Neural cell (in vitro differentiated cells): ENCODE data around the gene RFTN1. TPM values are rescaled to one million over a fixed set of nuclear protein-coding genes. Genes with fewer than 3 reads are reported as not detected.

Source experiments
- H2AFZ ChIP-seq: fragments of 200-600, 300-800 bp; sonication (generic), shearing (Covaris generic); 2 replicates; pipeline ENCODE4 v1.6.0; 2014; ENCODE audit warnings: low read depth, mild to moderate bottlenecking, antibody characterized with exemption, low read length, moderate library complexity
- H3F3A ChIP-seq: fragments of 200-600 bp; shearing (Covaris generic); 2 replicates; pipeline ENCODE4 v1.6.1; 2016; ENCODE audit warnings: mild to moderate bottlenecking, moderate library complexity, mixed read lengths, antibody characterized with exemption, low read length; ENCODE audit not compliant: insufficient read depth, poor library complexity, severe bottlenecking
- H3K27ac ChIP-seq: fragments of 200-600, 300-800 bp; sonication (generic), shearing (Covaris generic); 2 replicates; pipeline ENCODE4 v1.5.1; 2014; ENCODE audit warnings: mild to moderate bottlenecking, low read length, moderate library complexity
- H3K27me3 ChIP-seq: fragments of 300-800, 200-600 bp; sonication (generic), shearing (Covaris generic); 2 replicates; pipeline ENCODE4 v1.6.0; 2014; ENCODE audit warnings: mild to moderate bottlenecking, low read depth, low read length, moderate library complexity; ENCODE audit not compliant: insufficient read depth
- H3K36me3 ChIP-seq: fragments of 300-800, 200-600 bp; sonication (generic), shearing (Covaris generic); 2 replicates; pipeline ENCODE4 v1.5.1; 2014; ENCODE audit warnings: mild to moderate bottlenecking, antibody characterized with exemption, low read length, moderate library complexity; ENCODE audit not compliant: insufficient read depth
- H3K4me2 ChIP-seq: fragments of 300-800, 200-600 bp; sonication (generic), shearing (Covaris generic); 2 replicates; pipeline ENCODE4 v1.6.0; 2014; ENCODE audit warnings: mild to moderate bottlenecking, low read length
- H3K4me3 ChIP-seq: fragments of 300-800, 200-600 bp; sonication (generic), shearing (Covaris generic); 2 replicates; pipeline ENCODE4 v1.5.1; 2014; ENCODE audit warnings: mild to moderate bottlenecking, low read length, moderate library complexity
- H3K79me2 ChIP-seq: fragments of 200-600 bp; shearing (Covaris generic); replicated peaks from 2 replicates; pipeline ENCODE4 v1.6.0; 2014; ENCODE audit warnings: mild to moderate bottlenecking, low read length, moderate library complexity; ENCODE audit not compliant: insufficient read depth
- H3K9ac ChIP-seq: fragments of 300-800, 200-600 bp; sonication (generic), shearing (Covaris generic); 2 replicates; pipeline ENCODE4 v1.6.1; 2016; ENCODE audit warnings: mild to moderate bottlenecking, low read length, mixed read lengths
- H3K9me2 ChIP-seq: fragments of 200-600 bp; shearing (Covaris generic); 2 replicates; pipeline ENCODE4 v1.6.1; 2016; ENCODE audit warnings: mild to moderate bottlenecking, low read length, mixed read lengths; ENCODE audit not compliant: insufficient read depth
- H3K9me3 ChIP-seq: fragments of 200-600, 300-800 bp; sonication (generic), shearing (Covaris generic); 2 replicates; pipeline ENCODE4 v1.6.1; 2016; ENCODE audit warnings: mild to moderate bottlenecking, mixed run types, low read length, moderate library complexity, mixed read lengths
- H4K20me1 ChIP-seq: fragments of 200-600 bp; shearing (Covaris generic); 2 replicates; pipeline ENCODE4 v1.6.1; 2016; ENCODE audit warnings: mild to moderate bottlenecking, mixed run types; ENCODE audit not compliant: insufficient read depth
- EZH2 ChIP-seq: fragments of 200-600, 300-800 bp; shearing (Covaris generic), sonication (generic); IDR thresholded peaks from 2 replicates; pipeline ENCODE4 v1.6.1; 2014; ENCODE audit warnings: antibody characterized with exemption, low read length, borderline replicate concordance, mild to moderate bottlenecking; ENCODE audit not compliant: insufficient read depth, poor library complexity, severe bottlenecking
- MXI1 ChIP-seq: fragments of 450-650 bp; conservative IDR thresholded peaks from 2 replicates; pipeline ENCODE4 v1.6.1; 2014; ENCODE audit warnings: antibody characterized with exemption, mild to moderate bottlenecking; ENCODE audit not compliant: poor library complexity, severe bottlenecking
- POLR2AphosphoS5 ChIP-seq: IDR thresholded peaks from 2 replicates; pipeline ENCODE4 v1.6.1; 2012
- RAD21 ChIP-seq: fragments of 450-650 bp; conservative IDR thresholded peaks from 2 replicates; pipeline ENCODE4 v1.6.1; 2014; ENCODE audit warnings: antibody characterized with exemption, mild to moderate bottlenecking, moderate library complexity
- REST ChIP-seq: IDR thresholded peaks from 2 replicates; pipeline ENCODE4 v1.6.1; 2012; ENCODE audit warnings: borderline replicate concordance
- SMC3 ChIP-seq: fragments of 450-650 bp; conservative IDR thresholded peaks from 2 replicates; pipeline ENCODE4 v1.6.1; 2014; ENCODE audit warnings: antibody characterized with exemption, mild to moderate bottlenecking, moderate library complexity; ENCODE audit not compliant: poor library complexity
- TAF1 ChIP-seq: IDR thresholded peaks from 2 replicates; pipeline ENCODE4 v1.6.1; 2012; ENCODE audit warnings: low read depth
- polyA plus RNA-seq: library from polyadenylated mRNA; depleted of rRNA; stranded (reverse); fragments of >200 nt; gene quantifications from 2 replicates; pipeline ENCODE4 v1.2.3, GENCODE V29; 2014

RFTN1 gene
- polyA plus RNA-seq, 1 donor from 2014 or later = 36.8 TPM

GRCh38 chr3:16419640-16420241 lies 93.8 kb downstream of the RFTN1 start:
- no peak overlapping the region for H3K27ac ChIP-seq
- no peak overlapping the region for H3K4me3 ChIP-seq
- no peak for TF ChIP-seq REST
- H3K9me3 ChIP-seq = no peaks in the 10 kb centered on the region
- H3K27me3 ChIP-seq = no peaks in the 10 kb centered on the region
- no peak overlapping the region for H2AFZ ChIP-seq
- H3K4me2 ChIP-seq = no peak overlapping the region
- H3K9me2 ChIP-seq = no peaks in the 10 kb centered on the region
- H4K20me1 ChIP-seq = no peaks in the 10 kb centered on the region
- H3K9ac ChIP-seq = no peak overlapping the region
- no peaks in the 10 kb centered on the region for H3F3A ChIP-seq
- no peaks in the 10 kb centered on the region for H3K79me2 ChIP-seq
- H3K36me3 ChIP-seq = no peaks in the 10 kb centered on the region

- TF ChIP-seq MXI1 (no peak), EZH2 (no peak), SMC3 (no peak), POLR2AphosphoS5 (no peak), TAF1 (no peak)
- H2AFZ ChIP-seq = no peak overlapping the region
- H4K20me1 ChIP-seq = no peaks in the 10 kb centered on the region
- no peaks in the 10 kb centered on the region for H3K9me3 ChIP-seq
- no peaks in the 10 kb centered on the region for H3K36me3 ChIP-seq
- no peak overlapping the region for H3K9ac ChIP-seq
- no peaks in the 10 kb centered on the region for H3K27me3 ChIP-seq
- no peaks in the 10 kb centered on the region for H3F3A ChIP-seq
- no peak overlapping the region for H3K4me2 ChIP-seq
- H3K27ac ChIP-seq = no peak overlapping the region
- H3K79me2 ChIP-seq = no peaks in the 10 kb centered on the region
- no peaks in the 10 kb centered on the region for H3K9me2 ChIP-seq
- no peak overlapping the region for H3K4me3 ChIP-seq
Observed at GRCh38 chr3:16417945-16418739, 95.4 kb downstream of the RFTN1 start.

- Histone ChIP-seq H4K20me1 (no peaks in the 10 kb centered on the region), H3K27ac (no peak overlapping the region), H3K27me3 (no peaks in the 10 kb centered on the region), H3K9me3 (no peaks in the 10 kb centered on the region), H3K4me2 (no peak overlapping the region), H3K79me2 (no peaks in the 10 kb centered on the region), H3K9me2 (no peaks in the 10 kb centered on the region), H3K9ac (no peak overlapping the region), H3K36me3 (no peaks in the 10 kb centered on the region), H3F3A (no peaks in the 10 kb centered on the region), H2AFZ (no peak overlapping the region), H3K4me3 (no peak overlapping the region)
- no peak for TF ChIP-seq RAD21
Observed at GRCh38 chr3:16415911-16416476, 97.5 kb downstream of the RFTN1 start.
